HS-27A (cell line): Measurements from ENCODE around the gene AKR1D1.
"Not testable (repeated sequence)": the region's sequence is repeated elsewhere in the genome, so short reads cannot be mapped to it uniquely, and the experiment has no call there.

ENCODE experiments used
- DNase-seq: peaks from one replicate; pipeline ENCODE4 v3.0.0-alpha.2; 2012; ENCODE audit warnings: low read depth, missing footprints

Gene AKR1D1, protein sequence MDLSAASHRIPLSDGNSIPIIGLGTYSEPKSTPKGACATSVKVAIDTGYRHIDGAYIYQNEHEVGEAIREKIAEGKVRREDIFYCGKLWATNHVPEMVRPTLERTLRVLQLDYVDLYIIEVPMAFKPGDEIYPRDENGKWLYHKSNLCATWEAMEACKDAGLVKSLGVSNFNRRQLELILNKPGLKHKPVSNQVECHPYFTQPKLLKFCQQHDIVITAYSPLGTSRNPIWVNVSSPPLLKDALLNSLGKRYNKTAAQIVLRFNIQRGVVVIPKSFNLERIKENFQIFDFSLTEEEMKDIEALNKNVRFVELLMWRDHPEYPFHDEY

DNA sequence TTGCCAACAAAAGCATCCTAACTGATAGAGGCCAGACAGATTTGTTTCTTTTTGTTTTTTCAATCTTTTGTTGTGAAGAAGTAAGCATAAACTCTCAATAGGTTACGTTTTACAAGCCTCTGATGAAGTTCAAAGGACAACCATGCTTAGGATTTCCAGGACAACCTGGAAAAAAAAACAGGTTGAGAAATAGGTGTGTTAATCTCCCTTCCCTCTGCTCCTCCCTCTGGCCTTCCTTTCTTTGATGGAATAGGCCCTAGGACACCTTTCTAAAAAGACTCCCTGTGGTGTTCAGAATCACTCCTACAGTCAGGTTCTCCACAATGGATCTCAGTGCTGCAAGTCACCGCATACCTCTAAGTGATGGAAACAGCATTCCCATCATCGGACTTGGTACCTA, at the start of gene AKR1D1:
Gene AKR1D1, plus strand, starts transcription at position 264 of the 400 bp plus-strand sequence. Its CDS starts 60 bp downstream, at position 324.
- DNase-seq, result no peak

DNA sequence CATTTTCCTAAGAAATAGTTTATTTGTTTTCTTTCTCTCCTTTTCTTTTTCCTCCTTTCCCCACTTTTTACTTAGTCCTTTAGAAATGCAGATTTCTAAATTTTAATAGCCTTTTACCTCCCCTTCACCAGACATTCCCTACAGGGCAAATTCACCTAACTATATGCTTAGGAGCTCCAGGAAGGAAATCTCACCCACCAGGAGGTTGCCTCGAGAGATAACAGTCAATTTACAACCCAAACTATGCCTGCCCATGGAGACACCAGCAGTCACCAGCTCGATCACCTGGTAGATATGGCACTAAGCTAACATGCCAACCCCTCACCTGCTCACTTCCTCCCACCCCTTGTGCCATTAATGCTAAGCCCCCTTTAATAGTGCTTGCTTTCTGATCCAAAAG, 49.2 kb upstream of the AKR1D1 start:
- DNase-seq, result no peak

DNA sequence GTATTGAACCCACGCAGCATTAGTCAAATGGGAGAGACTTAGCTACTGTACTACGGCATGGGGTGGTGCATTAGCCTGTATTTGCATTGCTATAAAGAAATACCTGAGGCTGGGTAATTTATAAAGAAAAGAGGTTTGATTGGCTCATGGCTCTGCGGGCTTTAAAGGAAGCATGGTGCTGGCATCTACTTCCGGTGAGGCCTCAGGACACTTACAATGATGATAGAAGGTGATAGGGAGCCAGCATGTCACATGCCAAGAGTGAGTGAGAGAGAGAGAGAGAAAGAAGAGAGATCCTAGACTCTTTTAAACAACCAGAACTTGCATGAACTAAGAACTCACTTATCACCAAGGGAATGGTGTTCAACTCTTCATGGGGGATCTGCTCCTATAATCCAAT, 47.1 kb upstream of the AKR1D1 start:
- no peak for DNase-seq

DNA sequence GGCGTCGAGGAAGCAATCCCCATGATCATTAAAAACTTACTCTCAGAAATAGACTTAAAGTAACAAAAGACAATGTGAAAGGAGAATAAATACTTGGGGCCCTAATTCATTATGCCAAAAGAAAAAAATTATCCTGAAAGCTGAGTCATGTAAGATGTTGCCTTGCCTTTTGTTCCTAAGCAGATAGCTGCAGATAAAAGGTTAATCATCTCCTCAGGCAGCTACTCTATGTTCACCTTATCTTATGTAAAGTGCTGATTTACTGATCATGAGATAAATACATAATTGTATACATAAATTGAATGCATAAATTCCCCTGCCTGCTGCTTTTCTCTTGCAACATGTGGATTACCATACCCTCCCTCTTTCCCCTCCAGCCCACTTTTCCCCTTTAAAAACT, 46.3 kb upstream of the AKR1D1 start:
- DNase-seq, result no peak

DNA sequence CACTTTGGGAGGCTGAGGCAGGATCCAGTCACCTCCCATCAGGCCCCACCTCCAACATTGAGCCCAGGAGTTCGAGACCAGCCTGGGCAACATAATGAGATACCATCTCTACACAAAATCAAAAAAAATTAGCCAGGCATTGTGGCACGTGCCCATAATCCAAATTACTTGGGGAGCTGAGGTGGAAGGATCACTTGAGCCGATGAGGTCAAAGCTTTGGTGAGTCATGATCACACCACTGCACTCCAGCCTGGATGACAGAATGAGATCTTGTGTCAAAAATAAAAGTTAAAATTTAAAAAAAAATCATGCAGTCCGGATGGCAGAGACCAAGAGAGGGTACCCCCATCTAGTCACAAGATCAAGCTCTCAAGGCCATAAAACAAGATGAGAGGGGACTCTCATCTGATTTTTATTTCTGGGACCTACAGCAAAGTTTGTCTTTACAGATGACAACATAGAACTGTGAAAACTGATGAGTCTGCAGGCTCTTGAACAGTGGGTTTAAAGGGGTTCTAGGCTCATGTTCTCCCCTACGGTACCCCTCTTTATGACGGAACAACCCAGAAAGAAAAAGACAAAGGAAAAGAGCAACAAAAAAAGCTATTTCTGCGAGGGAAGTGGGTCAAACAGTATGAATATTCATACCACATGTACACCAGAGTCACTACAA, 45.4 kb upstream of the AKR1D1 start:
- DNase-seq, result no peak

DNA sequence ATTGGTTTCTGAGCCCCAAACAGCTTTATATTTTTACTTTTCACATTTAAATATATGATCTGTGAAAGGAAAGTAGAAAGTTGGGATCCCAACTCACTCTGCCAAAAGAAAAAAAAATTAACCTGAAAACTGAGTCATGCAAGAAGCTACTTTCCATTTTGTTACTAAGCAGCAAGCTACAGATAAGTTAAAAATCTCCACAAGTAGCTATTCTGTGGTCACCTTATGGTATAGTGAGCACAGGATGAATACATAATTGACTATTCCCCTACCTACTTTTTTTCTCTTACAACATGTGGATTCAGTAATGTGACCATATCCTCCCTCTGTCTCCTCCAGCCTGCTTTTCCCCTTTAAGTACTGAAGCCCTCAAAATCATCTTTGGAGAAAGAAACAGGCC, 44.1 kb upstream of the AKR1D1 start:
- no peak for DNase-seq

DNA sequence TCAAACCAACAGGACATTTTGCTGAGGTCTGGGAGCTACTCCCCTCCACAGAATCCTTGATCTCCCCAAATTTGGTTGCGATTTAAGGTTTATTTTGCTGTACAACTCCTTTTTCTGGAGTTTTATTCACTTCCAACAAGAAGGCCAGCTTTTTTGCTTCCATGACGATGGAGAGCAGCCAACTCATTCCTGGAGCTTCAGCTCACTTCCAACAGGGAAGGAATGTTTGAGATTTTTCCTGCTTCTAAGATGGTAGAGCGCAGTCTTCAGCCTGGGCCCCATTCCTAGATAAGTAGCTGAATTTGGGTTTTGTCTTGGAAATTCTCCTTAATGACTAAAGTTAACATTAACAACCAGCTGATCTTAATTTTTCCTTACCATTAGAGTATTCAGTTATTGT, 43.5 kb upstream of the AKR1D1 start:
- no peak for DNase-seq

DNA sequence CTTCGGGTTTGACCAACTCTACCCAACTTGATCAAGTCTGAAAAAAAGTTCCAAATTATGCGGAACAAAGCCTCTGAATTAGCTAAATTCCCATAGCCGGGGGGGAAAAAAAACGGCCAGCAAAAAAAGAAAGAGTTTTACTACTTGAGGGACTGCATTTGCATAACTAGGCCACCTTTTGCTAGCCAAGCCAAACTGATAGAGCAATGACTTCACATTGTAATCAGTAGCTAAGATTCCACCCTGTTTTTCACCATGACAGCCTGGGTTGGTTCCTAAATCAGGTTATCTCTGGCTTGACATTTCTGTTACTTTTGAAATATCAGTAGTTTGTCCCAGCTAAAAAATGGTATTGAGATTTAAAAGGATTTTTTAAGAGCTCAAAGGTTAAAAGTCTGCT, 43.0 kb upstream of the AKR1D1 start:
- no peak for DNase-seq

DNA sequence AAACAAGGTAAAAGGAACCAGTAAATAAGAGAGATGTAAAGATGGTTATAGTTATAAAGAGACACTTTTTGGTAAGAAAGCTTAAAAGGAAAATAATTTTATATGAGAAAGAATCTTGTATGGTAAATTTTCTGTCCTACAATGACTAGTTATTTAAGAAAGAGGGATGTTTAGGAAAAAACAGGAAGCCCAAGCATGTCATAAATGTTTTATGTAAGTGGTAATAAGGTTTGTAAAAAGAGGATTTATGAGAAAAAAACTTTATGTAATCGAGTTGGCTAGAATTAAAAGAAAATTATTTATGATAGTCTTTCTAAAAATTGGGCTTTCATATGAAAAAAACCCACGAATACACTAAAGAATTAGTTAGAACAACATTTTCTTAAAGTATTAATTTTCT, 40.1 kb upstream of the AKR1D1 start:
- no peak for DNase-seq

DNA sequence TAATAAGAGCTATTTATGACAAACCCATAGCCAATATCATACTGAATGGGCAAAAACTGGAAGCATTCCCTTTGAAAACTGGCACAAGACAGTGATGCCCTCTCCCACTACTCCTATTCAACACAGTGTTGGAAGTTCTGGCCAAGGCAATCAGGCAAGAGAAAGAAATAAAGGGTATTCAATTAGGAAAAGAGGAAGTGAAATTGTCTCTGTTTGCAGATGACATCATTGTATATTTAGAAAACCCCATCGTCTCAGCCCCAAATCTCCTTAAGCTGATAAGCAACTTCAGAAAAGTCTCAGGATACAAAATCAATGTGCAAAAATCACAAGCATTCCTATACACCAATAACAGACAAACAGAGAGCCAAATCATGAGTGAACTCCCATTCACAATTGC, 36.2 kb upstream of the AKR1D1 start:
- DNase-seq, result not testable (repeated sequence)

DNA sequence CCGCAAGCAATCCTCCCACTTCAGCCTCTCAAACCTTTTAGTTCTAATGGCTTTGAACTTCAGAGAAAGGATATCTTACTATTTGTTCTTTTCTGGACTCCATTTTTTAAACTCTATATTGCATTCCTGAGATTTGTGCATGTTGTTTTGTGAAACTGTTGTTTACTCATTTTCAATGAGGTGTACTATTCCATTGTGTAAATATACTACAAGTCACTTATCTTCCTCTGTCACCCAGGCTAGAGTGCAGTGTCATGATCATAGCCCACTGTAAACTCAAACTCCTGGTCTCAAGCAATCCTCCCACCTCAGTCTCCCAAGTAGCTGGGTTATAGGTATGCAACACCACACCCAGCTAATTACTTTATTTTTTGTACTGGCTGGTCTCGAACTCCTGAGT, 31.4 kb upstream of the AKR1D1 start:
- DNase-seq, result no peak

DNA sequence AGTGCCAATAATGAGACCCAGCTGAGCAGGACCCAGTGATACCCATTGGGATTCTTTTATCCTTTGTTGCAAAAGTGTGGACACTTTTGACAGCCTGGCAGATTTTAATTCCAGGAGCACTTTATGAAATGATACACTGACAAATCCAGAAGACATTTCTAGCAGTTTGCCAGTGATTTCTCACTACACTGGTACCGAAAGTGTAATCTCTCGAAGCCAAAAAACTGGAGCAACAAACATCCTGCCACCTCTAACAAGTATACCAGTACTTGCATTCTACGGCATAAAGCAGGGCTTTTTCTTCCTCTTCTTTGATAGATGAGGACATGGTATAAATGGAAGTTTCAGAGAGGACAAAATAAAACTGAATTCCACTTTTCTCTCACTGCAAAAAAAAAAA, 28.4 kb upstream of the AKR1D1 start:
- DNase-seq, result no peak

DNA sequence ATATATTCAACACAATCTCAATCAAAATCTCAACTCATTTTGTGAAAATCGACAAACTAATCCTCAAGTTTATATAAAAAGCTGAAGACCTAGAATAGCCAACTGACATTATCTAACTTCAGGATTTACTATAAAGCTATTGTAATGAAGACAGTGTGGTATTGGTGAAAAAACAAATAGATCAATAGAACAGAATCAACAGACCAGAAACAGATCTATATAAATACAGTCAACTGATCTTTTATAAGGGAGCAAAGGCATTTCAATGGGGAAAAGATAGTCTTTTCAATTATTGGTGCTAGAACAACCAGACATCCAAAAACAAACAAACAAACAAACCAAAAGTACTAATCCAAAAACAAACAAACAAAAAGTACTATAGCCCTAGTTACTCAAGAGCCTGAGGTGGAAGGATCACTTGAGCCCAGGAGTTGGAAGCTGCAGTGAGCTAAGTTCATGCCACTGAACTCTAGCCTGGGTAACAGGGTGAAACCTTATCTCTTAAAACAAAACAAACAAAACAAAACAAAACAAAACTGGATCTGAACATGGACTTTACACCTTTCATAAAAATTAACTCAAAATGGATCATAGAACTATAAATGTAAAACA, 26.6 kb upstream of the AKR1D1 start:
- no peak for DNase-seq

DNA sequence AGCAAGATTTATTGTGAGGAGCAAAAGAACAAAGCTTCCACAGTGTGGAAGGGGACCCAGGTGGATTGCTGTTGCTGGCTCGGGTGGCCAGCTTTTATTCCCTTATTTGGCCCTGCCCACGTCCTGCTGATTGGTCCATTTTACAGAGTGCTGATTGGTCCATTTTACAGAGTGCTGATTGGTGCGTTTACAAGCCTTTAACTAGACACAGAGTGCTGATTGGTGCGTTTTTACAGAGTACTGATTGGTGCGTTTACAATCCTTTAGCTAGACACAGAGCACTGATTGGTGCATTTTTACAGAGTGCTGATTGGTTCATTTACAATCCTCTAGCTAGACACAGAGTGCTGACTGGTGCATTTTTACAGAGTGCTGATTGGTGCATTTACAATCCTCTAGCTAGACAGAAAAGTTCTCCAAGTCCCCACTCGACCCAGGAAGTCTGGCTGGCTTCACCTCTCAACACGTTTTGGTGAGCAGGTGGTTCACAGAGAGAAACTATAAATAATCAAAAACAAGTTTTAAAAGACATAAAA, 24.5 kb upstream of the AKR1D1 start:
- DNase-seq, result not testable (repeated sequence)

DNA sequence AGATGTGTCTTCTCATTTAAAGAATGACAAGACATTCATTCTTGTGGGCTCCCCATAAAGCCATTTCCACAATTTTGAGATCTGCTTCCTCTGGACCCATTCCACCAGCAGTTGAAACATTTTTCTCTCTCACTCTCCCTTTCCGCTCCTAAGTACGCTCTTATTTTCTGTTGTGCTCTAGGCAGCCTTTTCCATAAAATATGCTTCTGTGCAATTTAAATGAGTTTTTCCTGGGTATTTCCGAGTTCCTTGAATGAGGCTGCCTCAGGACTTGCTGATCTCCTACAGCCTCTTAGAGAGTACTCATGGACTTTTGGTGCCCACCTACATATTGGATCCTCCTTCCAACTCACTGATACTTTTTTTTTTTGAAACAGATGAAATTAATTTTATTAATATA, 23.6 kb upstream of the AKR1D1 start:
- no peak for DNase-seq

DNA sequence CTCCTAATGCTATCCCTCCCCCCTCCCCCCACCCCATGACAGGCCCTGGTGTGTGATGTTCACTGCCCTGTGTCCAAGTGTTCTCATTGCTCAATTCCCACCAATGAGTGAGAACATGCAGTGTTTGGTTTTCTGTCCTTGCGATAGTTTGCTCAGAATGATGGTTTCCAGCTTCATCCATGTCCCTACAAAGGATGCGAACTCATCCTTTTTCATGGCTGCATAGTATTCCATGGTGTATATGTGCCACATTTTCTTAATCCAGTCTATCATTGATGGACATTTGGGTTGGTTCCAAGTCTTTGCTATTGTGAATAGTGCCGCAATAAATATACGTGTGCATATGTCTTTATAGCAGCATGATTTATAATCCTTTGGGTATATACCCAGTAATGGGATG, 20.6 kb upstream of the AKR1D1 start:
- not testable (repeated sequence) for DNase-seq

DNA sequence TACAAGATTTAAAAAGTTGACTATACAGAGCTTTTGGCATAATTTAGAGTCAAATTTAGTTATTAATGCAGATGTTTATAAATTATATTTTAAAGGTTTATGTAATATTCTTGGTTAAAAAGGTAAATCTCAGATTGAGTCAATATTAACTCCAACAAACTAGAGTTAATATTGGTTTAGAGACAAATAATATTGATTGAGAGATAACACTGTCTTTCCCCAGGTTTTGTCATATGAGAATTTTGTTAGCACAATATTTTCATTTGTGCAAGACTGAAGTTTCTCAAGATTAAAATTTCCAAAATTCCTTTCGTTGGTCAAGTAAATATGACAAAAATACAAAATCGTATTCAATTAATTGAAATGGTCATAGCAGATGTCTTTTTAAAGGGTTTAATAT, 12.9 kb upstream of the AKR1D1 start:
- DNase-seq, result no peak

DNA sequence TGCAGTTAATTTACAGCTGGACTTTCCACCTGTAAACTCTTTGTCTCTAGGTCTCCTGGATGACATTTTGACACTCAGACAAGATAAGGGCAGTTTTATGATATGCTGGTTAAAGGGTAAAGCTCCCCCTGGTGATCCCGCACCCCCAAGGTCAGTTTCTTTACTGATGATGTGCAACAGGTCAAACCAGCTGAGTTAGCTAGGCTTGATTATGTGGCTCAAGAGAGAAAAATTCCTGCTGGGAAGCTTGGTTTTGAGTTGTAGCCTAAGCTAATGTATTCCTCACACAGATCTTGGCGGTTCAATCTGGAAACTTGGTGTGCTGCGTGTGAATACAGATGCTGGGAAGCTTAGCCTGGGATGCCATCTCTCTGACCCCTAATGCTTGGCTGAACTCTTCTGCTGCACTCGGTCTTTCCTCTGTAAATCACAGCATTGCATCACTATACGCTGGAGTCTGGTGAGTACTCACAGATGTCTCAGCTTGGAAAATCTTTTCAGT, 11.4 kb upstream of the AKR1D1 start:
- no peak for DNase-seq

DNA sequence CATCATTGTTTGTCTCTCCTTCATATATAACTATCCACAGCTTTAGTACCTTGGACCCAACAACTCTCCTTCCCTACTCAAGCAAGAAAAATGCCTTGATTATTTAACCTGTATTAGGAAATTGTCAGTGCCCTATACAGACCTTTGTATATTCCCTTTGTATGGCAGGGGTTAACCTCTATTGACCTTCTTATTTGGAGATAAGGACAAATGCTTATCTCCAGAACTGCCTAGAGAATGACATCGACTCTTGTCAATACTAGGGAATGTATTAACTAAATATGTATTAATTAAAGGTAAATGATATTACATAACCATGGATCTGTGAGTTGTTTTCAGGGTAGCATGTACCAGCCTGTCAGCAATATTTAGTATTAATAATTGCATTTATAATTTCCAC, 10.4 kb upstream of the AKR1D1 start:
- no peak for DNase-seq

DNA sequence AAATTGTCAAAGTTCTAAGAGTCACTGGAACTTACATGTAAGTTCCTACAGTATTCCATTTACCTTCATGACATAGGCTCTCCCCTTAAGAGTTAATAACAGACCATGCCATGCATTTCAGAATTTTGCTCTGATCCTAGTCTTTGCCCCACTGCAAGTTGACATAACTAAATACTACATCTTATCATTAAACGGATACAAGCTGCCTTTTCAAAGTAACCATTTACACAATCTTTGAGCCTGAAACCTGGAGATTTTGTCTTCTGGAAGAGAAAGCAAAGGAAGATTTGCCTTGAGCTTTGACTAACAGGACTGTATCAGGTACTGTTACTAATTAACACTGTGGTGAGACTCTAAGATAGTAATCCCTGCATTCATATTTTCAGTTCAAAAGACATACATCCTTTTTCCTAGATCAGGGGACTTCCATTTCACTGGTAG, 9.3 kb upstream of the AKR1D1 start:
- DNase-seq, result no peak

DNA sequence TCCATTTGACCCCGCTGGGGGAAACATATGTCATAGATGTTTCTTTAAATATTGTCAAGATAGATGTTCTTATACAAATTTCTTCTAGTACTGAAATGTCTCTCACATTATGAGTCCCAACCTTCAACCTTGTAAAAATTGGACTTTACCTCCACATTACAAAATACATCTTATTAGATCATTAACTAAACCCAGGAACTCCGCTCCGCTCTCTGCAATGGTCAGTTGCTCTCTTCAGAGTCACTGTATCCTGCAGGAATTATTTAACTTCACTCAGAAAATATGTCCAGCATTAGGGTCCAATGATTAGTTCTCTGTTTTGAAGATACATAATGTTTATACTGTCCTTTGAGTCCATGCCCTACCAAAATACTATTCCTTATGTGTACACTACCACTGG, 8.5 kb upstream of the AKR1D1 start:
- DNase-seq, result no peak

DNA sequence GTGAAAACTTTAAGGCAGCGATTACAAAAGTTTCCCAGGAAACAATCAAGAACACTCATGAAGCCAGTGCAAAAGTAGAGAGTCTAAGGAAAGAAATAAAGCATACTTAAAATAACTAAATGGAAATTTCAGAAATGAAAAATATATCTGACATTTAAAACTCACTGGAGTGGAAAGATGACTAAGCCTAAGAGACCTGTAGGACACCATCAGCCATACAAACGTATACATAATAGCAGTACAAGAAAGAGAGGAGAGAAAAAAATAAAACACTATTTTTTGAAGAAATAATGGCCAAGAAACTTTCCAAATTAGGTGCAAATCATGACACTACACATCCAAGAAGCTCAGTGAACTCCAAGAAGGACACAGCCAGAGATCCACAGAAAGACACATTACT, 5.4 kb upstream of the AKR1D1 start:
- DNase-seq, result no peak

DNA sequence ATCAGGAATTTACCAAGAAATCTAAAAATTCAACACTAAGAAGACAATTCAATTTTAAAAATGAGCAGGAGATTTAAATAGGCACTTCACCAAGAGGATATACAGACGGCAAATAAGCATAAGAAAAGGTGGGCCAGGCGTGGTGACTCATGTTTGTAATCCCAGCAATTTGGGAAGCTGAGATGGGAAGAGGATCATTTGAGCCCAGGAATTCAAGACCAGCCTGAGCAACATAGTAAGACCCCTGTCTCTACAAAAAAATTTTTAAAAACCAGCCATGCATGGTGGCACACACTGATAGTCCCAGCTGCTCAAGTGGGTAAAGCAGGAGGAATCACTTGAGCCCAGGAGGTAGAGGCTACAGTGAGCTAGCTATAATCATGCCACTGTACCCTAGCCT, 3.5 kb upstream of the AKR1D1 start:
- no peak for DNase-seq
